B cell (primary cell): ENCODE data around the gene SMARCE1. TPM values are rescaled to one million over a fixed set of nuclear protein-coding genes. Genes with fewer than 3 reads are reported as not detected.

Experiments
- ATAC-seq: fragments of 200-7000 bp; cut with Tn5 transposase; one replicate; pipeline ENCODE4 v1.10.0; 2021; ENCODE audit warnings: low read depth, mild to moderate bottlenecking, moderate number of reproducible peaks, moderate library complexity
- CTCF ChIA-PET: fragments of 350-600 bp; sonication (Branson Sonifier 250); formaldehyde crosslinking; loops from one replicate; lab custom pipeline; 2021; ENCODE audit warnings: antibody characterized with exemption, inconsistent platforms; lab: Charles Lee
- POLR2A ChIA-PET: fragments of 350-600 bp; sonication (Branson Sonifier 250); formaldehyde crosslinking; loops from one replicate; lab custom pipeline; 2021; ENCODE audit warnings: antibody characterized with exemption; lab: Charles Lee
- DNase-seq: peaks from one replicate; pipeline ENCODE4 v3.0.0; 2013
- H2AFZ ChIP-seq: 2 replicates; pipeline ENCODE4 v1.6.1; 2012; ENCODE audit warnings: mild to moderate bottlenecking, low read depth, low read length; ENCODE audit not compliant: insufficient read depth, poor library complexity, severe bottlenecking
- H3K27ac ChIP-seq, 2 donors: 1 replicate in 1 of 2; 2 replicates in 1 of 2; pipeline ENCODE4 v1.5.1; 2012 to 2013; ENCODE audit warnings: low read length in 2 of 2, mild to moderate bottlenecking in 2 of 2, moderate library complexity in 1 of 2
- H3K27me3 ChIP-seq, 4 experiments: fragments of 200-600 bp in 1 of 4; sonication (generic) in 1 of 4; replicated peaks in 1 of 4; 1 replicate in 2 of 4; 2 replicates in 2 of 4; pipeline versions ENCODE4 v1.6.1 to v1.7.0; 2013 to 2016; ENCODE audit warnings: low read length in 3 of 4, mild to moderate bottlenecking in 2 of 4, mixed read lengths in 1 of 4, moderate library complexity in 1 of 4; ENCODE audit not compliant: insufficient read depth in 4 of 4, control insufficient read depth in 3 of 4; ENCODE audit errors: control extremely low read depth in 1 of 4
- H3K36me3 ChIP-seq, 2 experiments: replicated peaks in 1 of 2; 1 replicate in 1 of 2; 2 replicates in 1 of 2; pipeline versions ENCODE4 v1.6.1 to v1.7.1; 2013; ENCODE audit warnings: low read length in 1 of 2; ENCODE audit not compliant: insufficient read depth in 2 of 2, control insufficient read depth in 1 of 2; ENCODE audit errors: control extremely low read depth in 1 of 2, extremely low read depth in 1 of 2
- H3K4me1 ChIP-seq, 2 donors: fragments of 200-600 bp in 1 of 2; sonication (generic) in 1 of 2; 1 replicate in 1 of 2; 2 replicates in 1 of 2; pipeline versions ENCODE4 v1.5.1 to v1.6.1; 2013 to 2017; ENCODE audit warnings: low read length in 2 of 2; ENCODE audit not compliant: control insufficient read depth in 2 of 2, insufficient read depth in 2 of 2
- H3K4me2 ChIP-seq: replicated peaks from 2 replicates; pipeline ENCODE3; 2012; ENCODE audit warnings: mild to moderate bottlenecking, low read depth, low read length; ENCODE audit not compliant: poor library complexity, severe bottlenecking
- H3K4me3 ChIP-seq, 5 experiments: fragments of 200-600 bp in 1 of 5; sonication (generic) in 1 of 5; 1 replicate in 3 of 5; 2 replicates in 2 of 5; pipeline versions ENCODE4 v1.5.1 to v1.7.0; 2011 to 2016; ENCODE audit warnings: low read length in 4 of 5, mild to moderate bottlenecking in 4 of 5, low read depth in 2 of 5, control low read depth in 1 of 5, moderate library complexity in 1 of 5; ENCODE audit not compliant: insufficient read depth in 1 of 5; ENCODE audit errors: control extremely low read depth in 1 of 5, extremely low read depth in 1 of 5
- H3K79me2 ChIP-seq: fragments of 200-600 bp; sonication (generic); one replicate; pipeline ENCODE4 v1.6.0; 2016; ENCODE audit warnings: low read length; ENCODE audit not compliant: control insufficient read depth, insufficient read depth
- H3K9ac ChIP-seq: fragments of 200-600 bp; sonication (generic); 2 replicates; pipeline ENCODE4 v1.6.1; 2017; ENCODE audit warnings: mild to moderate bottlenecking, low read length, moderate library complexity
- H3K9me3 ChIP-seq, 3 donors: one replicate each; pipeline versions ENCODE4 v1.6.1 to v1.7.1; 2013; ENCODE audit warnings: low read length in 2 of 3; ENCODE audit not compliant: control insufficient read depth in 2 of 3, insufficient read depth in 1 of 3; ENCODE audit errors: control extremely low read depth in 1 of 3
- H4K20me1 ChIP-seq: 2 replicates; pipeline ENCODE4 v1.6.0; 2012; ENCODE audit warnings: mild to moderate bottlenecking, low read length; ENCODE audit not compliant: insufficient read depth, control insufficient read depth, poor library complexity, severe bottlenecking
- H3K27ac Mint-ChIP-seq: one replicate; pipeline ENCODE4 v1.8.0; 2021; ENCODE audit warnings: mixed read lengths
- H3K27me3 Mint-ChIP-seq: one replicate; pipeline ENCODE4 v1.8.0; 2021; ENCODE audit warnings: mixed read lengths
- H3K4me1 Mint-ChIP-seq: one replicate; pipeline ENCODE4 v1.8.0; 2021; ENCODE audit warnings: mixed read lengths
- H3K4me3 Mint-ChIP-seq: one replicate; pipeline ENCODE4 v1.8.0; 2021; ENCODE audit warnings: mixed read lengths
- H3K9me3 Mint-ChIP-seq: one replicate; pipeline ENCODE4 v1.8.0; 2022; ENCODE audit warnings: mixed read lengths; ENCODE audit not compliant: insufficient read depth
- CTCF ChIP-seq: fragments of 200-600 bp; IDR thresholded peaks from one replicate; pipeline ENCODE4 v1.8.0; 2022; ENCODE audit warnings: antibody characterized with exemption, mild to moderate bottlenecking
- EZH2 ChIP-seq: IDR thresholded peaks from 2 replicates; pipeline ENCODE4 v1.6.1; 2012; ENCODE audit warnings: borderline replicate concordance, low read depth, mild to moderate bottlenecking, moderate library complexity, low read length; ENCODE audit not compliant: insufficient read depth, poor library complexity, severe bottlenecking
- WGBS: methylation state at CpG from one replicate; pipeline ENCODE4 v1.1.5; 2013; ENCODE audit warnings: missing lambda C conversion rate; ENCODE audit not compliant: insufficient coverage; 5-methylcytosine and 5-hydroxymethylcytosine counted together
- intact Hi-C: fragments of 100-400 bp; cut with micrococcal nuclease; formaldehyde crosslinking; loops from one replicate; pipeline ENCODE4 v1.10.0; 2022
- polyA plus RNA-seq: library from polyadenylated mRNA; depleted of rRNA; stranded (reverse); fragments of >200 nt; gene quantifications from 2 replicates; pipeline ENCODE4 v1.2.3, GENCODE V29; 2012
- total RNA-seq, 2 donors: library from RNA; stranded (reverse); fragments of 120-200 nt in 1 of 2; gene quantifications; 1 replicate in 1 of 2; 2 replicates in 1 of 2; pipeline versions ENCODE4 v1.2.3 to v1.2.4, GENCODE V29; 2013 to 2022

Gene SMARCE1
- total and polyA plus RNA-seq, 2 donors (not counting 1 experiment from before 2014, with no cell fraction given): 19.9 to 128 TPM

- Mint-ChIP-seq H3K9me3 (peaks cover 3% of the 10 kb centered on the region), H3K27ac (peak overlapping the region; percentile 87), H3K4me3 (peak overlapping the region; percentile 52), H3K4me1 (peaks cover 79% of the 10 kb centered on the region), H3K27me3 (no peaks in the 10 kb centered on the region)
- WGBS: no CpG with 5 or more reads among the region's 3 CpGs
- Histone ChIP-seq H3K4me2 (peak overlapping the region; percentile 59), H3K4me3 (no peak overlapping the region), H3K27me3 (no peaks in the 10 kb centered on the region), H2AFZ (no peak overlapping the region), H3K36me3 (no peaks in the 10 kb centered on the region), H3K9me3 (peaks cover 0 to 2% (median 0%) of the 10 kb centered on the region in 3 donors), H3K27ac (peak overlapping the region in 1 of 2 donors; percentile 92), H4K20me1 (no peaks in the 10 kb centered on the region), H3K4me1 (peaks cover 65 to 67% of the 10 kb centered on the region in 2 donors), H3K9ac (no peak overlapping the region), H3K79me2 (no peaks in the 10 kb centered on the region)
- DNase-seq (no peak), ATAC-seq (no peak)
- intact Hi-C loops: no loop called here
- CTCF ChIA-PET: interaction anchor here (1.0 to 4.3 kb wide), 6 partner anchors 17 to 239 kb away, joined by 3 to 53 read pairs (median 10); no protein-coding TSS in a partner anchor
- POLR2A ChIA-PET: interaction anchor here (2.1 to 2.8 kb wide), 4 partner anchors 16 to 36 kb away, joined by 6 to 26 read pairs (median 10); partner anchors contain the start of gene CCR7
- TF ChIP-seq EZH2: no peak
- TF ChIP-seq CTCF: no peak
These were observed 50.5 kb downstream of the SMARCE1 start for GRCh38 chr17:40597156-40597555.

- Mint-ChIP-seq H3K4me1 (peaks cover 72% of the 10 kb centered on the region), H3K27me3 (no peaks in the 10 kb centered on the region), H3K4me3 (peak overlapping the region; percentile 83), H3K27ac (peak overlapping the region; percentile 96), H3K9me3 (peaks cover 3% of the 10 kb centered on the region)
- DNase-seq: peak; percentile 85
- H2AFZ ChIP-seq: no peak overlapping the region
- H3K36me3 ChIP-seq: no peaks in the 10 kb centered on the region
- H3K79me2 ChIP-seq: no peaks in the 10 kb centered on the region
- TF ChIP-seq CTCF (no peak), EZH2 (no peak)
- H3K9ac ChIP-seq: peak overlapping the region; percentile 13
- H3K4me3 ChIP-seq: peak overlapping the region in 1 of 5 experiments; percentile 2
- ChIA-PET CTCF (interaction anchor here (1.0 to 4.3 kb wide), 6 partner anchors 15 to 64 kb away, joined by 3 to 53 read pairs (median 7); no protein-coding TSS in a partner anchor), POLR2A (interaction anchor here (0.7 to 2.8 kb wide), 5 partner anchors 9 to 35 kb away, joined by 4 to 26 read pairs (median 5); no protein-coding TSS in a partner anchor)
- H3K4me2 ChIP-seq: peak overlapping the region; percentile 59
- 40% methylated on average over 5 of the region's 7 CpGs for WGBS
- H3K9me3 ChIP-seq: peaks cover 0 to 2% (median 0%) of the 10 kb centered on the region in 3 donors
- H3K4me1 ChIP-seq: peaks cover 62% of the 10 kb centered on the region in 2 donors
- peak overlapping the region; percentile 47 to 92 for H3K27ac ChIP-seq
- intact Hi-C loops: loop anchor here (1.0 kb wide), 5 partner anchors 10 to 36 kb away; partner anchors contain the start of gene CCR7
- no peaks in the 10 kb centered on the region for H4K20me1 ChIP-seq
- no peaks in the 10 kb centered on the region for H3K27me3 ChIP-seq
- ATAC-seq: peak; percentile 44
These were observed 51.2 kb downstream of the SMARCE1 start for GRCh38 chr17:40596261-40596919.
